GM18867 (cell line): Measurements from ENCODE around the gene PDCD11.
"Not testable (repeated sequence)": the region's sequence is repeated elsewhere in the genome, so short reads cannot be mapped to it uniquely, and the experiment has no call there.

Source experiments
- ATAC-seq: cut with Tn5 transposase; IDR thresholded peaks from one replicate; pipeline ENCODE4 v1.9.1; 2021; ENCODE audit warnings: mild to moderate bottlenecking, moderate library complexity; ENCODE audit not compliant: unreplicated experiment

Gene PDCD11, protein sequence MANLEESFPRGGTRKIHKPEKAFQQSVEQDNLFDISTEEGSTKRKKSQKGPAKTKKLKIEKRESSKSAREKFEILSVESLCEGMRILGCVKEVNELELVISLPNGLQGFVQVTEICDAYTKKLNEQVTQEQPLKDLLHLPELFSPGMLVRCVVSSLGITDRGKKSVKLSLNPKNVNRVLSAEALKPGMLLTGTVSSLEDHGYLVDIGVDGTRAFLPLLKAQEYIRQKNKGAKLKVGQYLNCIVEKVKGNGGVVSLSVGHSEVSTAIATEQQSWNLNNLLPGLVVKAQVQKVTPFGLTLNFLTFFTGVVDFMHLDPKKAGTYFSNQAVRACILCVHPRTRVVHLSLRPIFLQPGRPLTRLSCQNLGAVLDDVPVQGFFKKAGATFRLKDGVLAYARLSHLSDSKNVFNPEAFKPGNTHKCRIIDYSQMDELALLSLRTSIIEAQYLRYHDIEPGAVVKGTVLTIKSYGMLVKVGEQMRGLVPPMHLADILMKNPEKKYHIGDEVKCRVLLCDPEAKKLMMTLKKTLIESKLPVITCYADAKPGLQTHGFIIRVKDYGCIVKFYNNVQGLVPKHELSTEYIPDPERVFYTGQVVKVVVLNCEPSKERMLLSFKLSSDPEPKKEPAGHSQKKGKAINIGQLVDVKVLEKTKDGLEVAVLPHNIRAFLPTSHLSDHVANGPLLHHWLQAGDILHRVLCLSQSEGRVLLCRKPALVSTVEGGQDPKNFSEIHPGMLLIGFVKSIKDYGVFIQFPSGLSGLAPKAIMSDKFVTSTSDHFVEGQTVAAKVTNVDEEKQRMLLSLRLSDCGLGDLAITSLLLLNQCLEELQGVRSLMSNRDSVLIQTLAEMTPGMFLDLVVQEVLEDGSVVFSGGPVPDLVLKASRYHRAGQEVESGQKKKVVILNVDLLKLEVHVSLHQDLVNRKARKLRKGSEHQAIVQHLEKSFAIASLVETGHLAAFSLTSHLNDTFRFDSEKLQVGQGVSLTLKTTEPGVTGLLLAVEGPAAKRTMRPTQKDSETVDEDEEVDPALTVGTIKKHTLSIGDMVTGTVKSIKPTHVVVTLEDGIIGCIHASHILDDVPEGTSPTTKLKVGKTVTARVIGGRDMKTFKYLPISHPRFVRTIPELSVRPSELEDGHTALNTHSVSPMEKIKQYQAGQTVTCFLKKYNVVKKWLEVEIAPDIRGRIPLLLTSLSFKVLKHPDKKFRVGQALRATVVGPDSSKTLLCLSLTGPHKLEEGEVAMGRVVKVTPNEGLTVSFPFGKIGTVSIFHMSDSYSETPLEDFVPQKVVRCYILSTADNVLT (N-terminal part only)

GRCh38 chr10:103396067-103396788, at the start of gene PDCD11, which contains the start of gene ATP5MK:
PDCD11 (plus strand) TSS chr10:103396626; CDS start chr10:103398427, 1,801 bp downstream.
ATP5MK (minus strand) TSS chr10:103396475; CDS start chr10:103392457, 4,018 bp downstream.
- peak; percentile 98 for ATAC-seq

GRCh38 chr10:103350175-103350516, 46.3 kb upstream of the PDCD11 start:
- ATAC-seq, result no peak

GRCh38 chr10:103350517-103351260, 45.7 kb upstream of the PDCD11 start, which contains the start of gene PCGF6:
PCGF6 (minus strand) TSS chr10:103351140; CDS start chr10:103351066, 74 bp downstream.
- peak; percentile 79 for ATAC-seq

- ATAC-seq, result no peak
These were observed 43.1 kb upstream of the PDCD11 start for GRCh38 chr10:103353281-103353680.

DNA sequence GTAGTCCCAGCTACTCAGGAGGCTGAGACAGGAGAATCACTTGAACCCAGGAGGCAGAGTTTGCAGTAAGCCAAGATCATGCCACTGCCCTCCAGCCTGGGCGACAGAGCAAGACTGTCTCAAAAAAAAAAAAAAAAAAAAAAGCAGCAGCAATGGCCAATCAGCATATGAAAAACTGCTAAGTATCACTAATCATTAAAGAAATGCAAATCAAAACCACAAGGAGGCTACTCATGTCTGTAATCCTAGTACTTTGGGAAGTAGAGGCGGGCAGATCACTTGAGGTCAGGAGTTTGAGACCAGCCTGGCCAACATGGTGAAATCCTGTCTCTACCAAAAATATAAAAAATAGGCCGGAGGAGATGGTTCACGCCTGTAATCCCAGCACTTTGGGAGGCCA, 41.9 kb upstream of the PDCD11 start:
- not testable (repeated sequence) for ATAC-seq

GRCh38 chr10:103355906-103356599, 40.4 kb upstream of the PDCD11 start:
- no peak for ATAC-seq

GRCh38 chr10:103359493-103359892, 36.9 kb upstream of the PDCD11 start:
- ATAC-seq, result not testable (repeated sequence)

- not testable (repeated sequence) for ATAC-seq
These were observed 35.6 kb upstream of the PDCD11 start for GRCh38 chr10:103360791-103361190.

DNA sequence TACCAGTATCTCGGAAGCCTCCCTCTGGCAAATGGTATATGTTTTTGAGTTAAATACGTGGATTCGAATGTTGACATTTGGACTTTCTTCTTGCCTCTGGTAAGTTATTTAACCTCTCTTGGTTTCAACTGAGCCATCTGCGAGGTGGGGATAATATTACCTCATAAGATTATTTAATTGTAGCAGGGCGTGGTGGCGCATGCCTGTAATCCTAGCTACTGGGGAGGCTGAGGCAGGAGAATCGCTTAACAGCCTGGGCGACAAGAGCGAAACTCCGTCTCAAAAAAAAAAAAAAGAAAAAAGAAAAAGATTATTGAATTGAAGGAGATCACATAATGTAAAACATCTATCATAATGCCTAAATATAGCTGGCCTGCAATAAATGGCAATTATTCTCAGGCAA, 29.0 kb upstream of the PDCD11 start:
- no peak for ATAC-seq

DNA sequence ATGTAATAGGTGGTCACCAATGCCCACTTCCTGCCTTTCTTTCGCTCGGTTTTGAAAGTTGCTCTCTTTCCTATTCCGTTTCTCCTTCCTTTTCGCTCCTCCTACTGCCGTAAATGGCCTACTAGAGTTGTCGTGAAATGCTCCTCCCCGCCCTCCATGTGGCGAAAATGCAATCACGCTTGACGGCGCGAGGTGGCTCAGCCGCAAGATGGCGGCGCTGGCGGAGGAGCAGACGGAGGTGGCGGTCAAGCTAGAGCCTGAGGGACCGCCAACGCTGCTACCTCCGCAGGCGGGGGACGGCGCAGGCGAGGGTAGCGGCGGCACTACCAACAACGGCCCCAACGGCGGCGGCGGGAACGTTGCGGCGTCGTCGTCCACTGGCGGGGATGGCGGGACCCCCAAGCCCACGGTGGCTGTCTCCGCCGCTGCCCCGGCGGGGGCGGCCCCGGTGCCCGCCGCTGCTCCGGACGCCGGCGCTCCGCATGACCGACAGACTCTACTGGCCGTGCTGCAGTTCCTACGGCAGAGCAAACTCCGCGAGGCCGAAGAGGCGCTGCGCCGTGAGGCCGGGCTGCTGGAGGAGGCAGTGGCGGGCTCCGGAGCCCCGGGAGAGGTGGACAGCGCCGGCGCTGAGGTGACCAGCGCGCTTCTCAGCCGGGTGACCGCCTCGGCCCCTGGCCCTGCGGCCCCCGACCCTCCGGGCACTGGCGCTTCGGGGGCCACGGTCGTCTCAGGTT, 28.5 kb upstream of the PDCD11 start, which contains the start of gene TAF5:
TSS of gene TAF5 (plus strand) at position 195 of the 737 bp plus-strand sequence. CDS start at position 209, 14 bp downstream.
- peak; percentile 59 for ATAC-seq

- no peak for ATAC-seq
These were observed 22.9 kb upstream of the PDCD11 start for GRCh38 chr10:103373544-103373943.

DNA sequence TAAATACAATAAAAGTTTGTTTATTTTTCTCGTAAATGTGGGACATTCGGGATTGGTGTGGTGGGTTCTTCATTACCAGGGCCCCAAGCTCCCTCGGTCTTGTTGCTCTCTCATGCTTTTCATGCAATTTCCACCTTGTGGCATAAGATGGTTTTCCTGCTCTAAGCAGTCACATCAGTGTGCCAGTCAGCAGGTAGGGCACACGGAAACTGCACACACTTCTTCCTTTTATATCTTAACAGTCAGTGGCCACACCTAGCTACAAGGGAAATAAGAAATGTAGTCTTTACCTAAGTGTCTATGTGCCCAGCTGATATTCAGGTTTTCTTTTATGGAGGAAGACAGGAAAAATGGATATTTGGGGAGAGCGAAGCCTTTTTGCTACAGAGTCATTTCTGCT, 22.2 kb upstream of the PDCD11 start:
- ATAC-seq, result no peak

GRCh38 chr10:103382769-103383168, 13.7 kb upstream of the PDCD11 start:
- ATAC-seq, result peak; percentile 49

DNA sequence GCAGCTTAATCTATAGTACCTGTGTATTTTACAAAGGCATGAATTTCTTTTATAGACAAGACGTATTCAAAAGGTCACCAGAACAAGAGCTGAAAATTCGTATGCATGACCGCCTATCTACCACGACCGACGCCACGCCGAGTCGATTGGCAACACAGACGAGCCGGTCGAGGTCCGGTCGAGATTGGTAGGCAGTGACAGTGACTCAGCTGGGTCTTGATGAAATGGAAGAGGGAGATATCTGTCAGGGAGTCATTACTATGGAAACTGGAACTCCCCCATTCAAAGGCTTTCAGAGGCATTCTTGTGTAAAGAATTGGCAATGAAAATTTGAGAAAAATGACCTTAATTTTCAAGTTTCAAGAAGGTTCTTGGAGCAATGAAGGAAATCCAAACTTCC, 2.2 kb upstream of the PDCD11 start:
- ATAC-seq, result no peak

DNA sequence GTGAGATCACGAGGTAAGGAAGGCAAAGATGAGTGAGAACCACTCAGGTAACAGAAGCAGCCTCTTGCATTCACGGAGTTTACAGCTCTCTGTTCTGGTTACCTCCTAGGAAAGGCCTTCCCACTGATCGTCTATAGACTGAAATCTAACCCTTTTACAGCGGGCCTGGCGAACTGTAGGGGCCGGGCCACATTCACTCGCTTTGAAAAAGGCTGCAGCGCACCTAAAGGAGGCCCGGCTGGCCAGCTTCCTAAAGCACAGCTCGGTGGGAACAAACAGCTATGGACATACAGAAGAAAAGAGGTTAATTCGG, 716 bp upstream of the PDCD11 start:
- ATAC-seq, result no peak

- ATAC-seq, result peak; percentile 4
These were observed 312 bp downstream of the PDCD11 start for GRCh38 chr10:103396789-103397087.

DNA sequence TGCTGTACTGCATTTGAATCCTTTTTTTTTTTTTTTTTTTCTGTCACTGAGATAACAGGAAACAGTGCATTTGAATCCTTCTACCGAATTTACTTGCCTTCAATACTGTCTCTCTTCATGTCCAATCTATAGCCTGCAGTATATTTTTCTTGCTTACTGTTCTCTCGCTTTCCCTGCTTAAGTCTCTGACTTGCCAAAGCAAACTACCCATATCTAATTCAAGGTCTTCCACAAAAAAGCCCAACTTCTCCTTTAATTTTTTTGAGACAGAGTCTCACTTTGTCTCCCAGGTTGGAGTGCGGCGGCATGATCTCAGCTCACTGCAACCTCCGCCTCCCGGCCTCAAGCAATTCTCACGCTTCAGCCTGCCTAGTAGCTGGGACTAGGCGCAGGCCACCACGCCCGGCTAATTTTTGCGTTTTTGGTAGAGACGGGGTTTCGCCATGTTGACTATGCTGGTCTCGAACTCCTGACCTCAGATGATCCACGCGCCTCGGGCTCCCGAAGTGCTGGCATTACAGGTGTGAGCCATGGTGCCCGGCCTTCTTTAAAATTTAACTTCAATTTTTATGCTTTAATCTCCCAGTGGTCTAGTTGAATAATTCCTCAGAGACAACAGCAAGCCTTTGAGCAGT, 882 bp downstream of the PDCD11 start:
- ATAC-seq, result no peak

DNA sequence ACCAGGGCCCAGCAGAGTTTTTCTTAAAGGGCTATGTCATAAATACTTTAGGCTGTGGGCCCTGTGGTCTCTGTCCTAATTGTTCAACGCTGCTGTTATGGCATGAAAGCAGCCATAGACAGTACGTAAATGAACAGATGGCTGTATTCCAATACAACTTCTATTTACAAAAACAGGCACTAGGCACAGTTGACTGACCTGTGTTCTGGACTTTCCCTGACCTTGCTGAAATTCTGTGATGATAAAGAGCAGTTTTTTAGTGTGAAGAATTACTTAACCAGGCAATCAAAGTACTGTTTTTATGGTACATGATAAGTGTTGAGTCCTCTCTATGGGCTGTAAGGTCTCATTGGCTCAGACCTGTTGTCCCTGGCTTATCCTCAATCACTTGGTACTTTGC, 17.1 kb downstream of the PDCD11 start:
- ATAC-seq, result no peak
